DOHH2 (cell line): ENCODE measurements around the gene ZNF573.

ENCODE experiments used
- H3F3A ChIP-seq: fragments of 200-600 bp; sonication (generic), shearing (Covaris generic); 2 replicates; pipeline ENCODE4 v1.6.0; 2016; ENCODE audit warnings: antibody characterized with exemption, mild to moderate bottlenecking; ENCODE audit not compliant: control insufficient read depth, insufficient read depth
- H3K27ac ChIP-seq: fragments of 200-600 bp; sonication (generic); 2 replicates; pipeline ENCODE4 v1.5.1; 2014; ENCODE audit warnings: low read depth, mild to moderate bottlenecking, low read length, moderate library complexity
- H3K27me3 ChIP-seq: fragments of 200-600 bp; sonication (generic); 2 replicates; pipeline ENCODE4 v1.6.1; 2014; ENCODE audit warnings: mild to moderate bottlenecking, low read length, mixed read lengths; ENCODE audit not compliant: control insufficient read depth
- H3K36me3 ChIP-seq: fragments of 200-600 bp; sonication (generic); 2 replicates; pipeline ENCODE4 v1.6.1; 2014; ENCODE audit warnings: mild to moderate bottlenecking, low read length, moderate library complexity, mixed read lengths; ENCODE audit not compliant: control insufficient read depth
- H3K4me1 ChIP-seq: fragments of 200-600 bp; sonication (generic); 2 replicates; pipeline ENCODE4 v1.6.1; 2014; ENCODE audit warnings: mild to moderate bottlenecking, low read length, mixed read lengths; ENCODE audit not compliant: control insufficient read depth
- H3K4me2 ChIP-seq: fragments of 200-600 bp; sonication (generic); 2 replicates; pipeline ENCODE4 v1.6.0; 2014; ENCODE audit warnings: mild to moderate bottlenecking, low read length, moderate library complexity
- H3K4me3 ChIP-seq: fragments of 200-600 bp; sonication (generic); 2 replicates; pipeline ENCODE4 v1.5.1; 2014; ENCODE audit warnings: mild to moderate bottlenecking, low read length, mixed read lengths
- H3K79me2 ChIP-seq: fragments of 200-600 bp; sonication (generic); 2 replicates; pipeline ENCODE4 v1.6.1; 2014; ENCODE audit warnings: mild to moderate bottlenecking, low read length, mixed read lengths; ENCODE audit not compliant: control insufficient read depth
- H3K9me2 ChIP-seq: fragments of 200-600 bp; sonication (generic); replicated peaks from 2 replicates; pipeline ENCODE4 v1.6.1; 2014; ENCODE audit warnings: mild to moderate bottlenecking, low read length, mixed read lengths; ENCODE audit not compliant: control insufficient read depth
- H3K9me3 ChIP-seq: fragments of 200-600 bp; sonication (generic); 2 replicates; pipeline ENCODE4 v1.6.1; 2014; ENCODE audit warnings: antibody characterized with exemption, low read length, mixed read lengths; ENCODE audit not compliant: control insufficient read depth, insufficient read depth
- H4K20me1 ChIP-seq: fragments of 200-600 bp; sonication (generic); 2 replicates; pipeline ENCODE4 v1.6.0; 2014; ENCODE audit warnings: low read depth, mild to moderate bottlenecking, antibody characterized with exemption, low read length, moderate library complexity; ENCODE audit not compliant: control insufficient read depth, insufficient read depth
- EZH2phosphoT487 ChIP-seq: fragments of 200-600 bp; sonication (generic); IDR thresholded peaks from 2 replicates; pipeline ENCODE4 v1.6.1; 2017; ENCODE audit warnings: borderline replicate concordance, mild to moderate bottlenecking, antibody characterized with exemption, low read length, moderate library complexity, mixed read lengths
- TF ChIP-seq, protein P1 (sequence below): fragments of 200-600 bp; sonication (generic); IDR thresholded peaks from one replicate; pipeline ENCODE4 v1.5.1; 2014; ENCODE audit warnings: antibody characterized with exemption, mild to moderate bottlenecking, low read depth, low read length; ENCODE audit not compliant: poor library complexity, severe bottlenecking

Gene ZNF573

DNA sequence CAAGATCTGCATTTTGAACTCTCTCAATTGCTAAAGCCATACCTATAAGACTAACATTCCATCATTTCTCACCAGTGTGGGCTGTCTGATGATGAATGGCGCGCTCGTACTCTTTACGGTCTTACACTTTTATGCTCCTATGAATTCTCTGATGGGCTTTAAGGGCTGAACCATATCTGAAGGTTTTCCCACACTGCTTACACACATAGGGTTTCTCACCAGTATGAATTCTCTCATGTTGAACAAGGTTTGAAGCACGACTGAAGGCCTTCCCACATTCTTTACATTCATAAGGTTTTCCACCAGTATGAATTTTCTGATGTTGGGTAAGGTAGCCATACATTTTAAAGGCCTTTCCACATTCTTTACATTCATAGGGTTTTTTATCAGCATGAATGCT, 41.0 kb downstream of the ZNF573 start:
- Histone ChIP-seq H3K27me3 (no peaks in the 10 kb centered on the region), H4K20me1 (no peaks in the 10 kb centered on the region), H3K9me3 (peaks cover 17% of the 10 kb centered on the region; the same call in 1 of the 2 replicates), H3K27ac (no peak overlapping the region), H3K79me2 (no peaks in the 10 kb centered on the region), H3K4me2 (no peak overlapping the region), H3K9me2 (no peaks in the 10 kb centered on the region), H3K36me3 (peaks cover 13% of the 10 kb centered on the region), H3K4me3 (no peak overlapping the region), H3F3A (no peaks in the 10 kb centered on the region), H3K4me1 (no peaks in the 10 kb centered on the region)
- no peak for TF ChIP-seq EZH2phosphoT487
- TF ChIP-seq, protein P1, sequence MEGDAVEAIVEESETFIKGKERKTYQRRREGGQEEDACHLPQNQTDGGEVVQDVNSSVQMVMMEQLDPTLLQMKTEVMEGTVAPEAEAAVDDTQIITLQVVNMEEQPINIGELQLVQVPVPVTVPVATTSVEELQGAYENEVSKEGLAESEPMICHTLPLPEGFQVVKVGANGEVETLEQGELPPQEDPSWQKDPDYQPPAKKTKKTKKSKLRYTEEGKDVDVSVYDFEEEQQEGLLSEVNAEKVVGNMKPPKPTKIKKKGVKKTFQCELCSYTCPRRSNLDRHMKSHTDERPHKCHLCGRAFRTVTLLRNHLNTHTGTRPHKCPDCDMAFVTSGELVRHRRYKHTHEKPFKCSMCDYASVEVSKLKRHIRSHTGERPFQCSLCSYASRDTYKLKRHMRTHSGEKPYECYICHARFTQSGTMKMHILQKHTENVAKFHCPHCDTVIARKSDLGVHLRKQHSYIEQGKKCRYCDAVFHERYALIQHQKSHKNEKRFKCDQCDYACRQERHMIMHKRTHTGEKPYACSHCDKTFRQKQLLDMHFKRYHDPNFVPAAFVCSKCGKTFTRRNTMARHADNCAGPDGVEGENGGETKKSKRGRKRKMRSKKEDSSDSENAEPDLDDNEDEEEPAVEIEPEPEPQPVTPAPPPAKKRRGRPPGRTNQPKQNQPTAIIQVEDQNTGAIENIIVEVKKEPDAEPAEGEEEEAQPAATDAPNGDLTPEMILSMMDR, result no peak

DNA sequence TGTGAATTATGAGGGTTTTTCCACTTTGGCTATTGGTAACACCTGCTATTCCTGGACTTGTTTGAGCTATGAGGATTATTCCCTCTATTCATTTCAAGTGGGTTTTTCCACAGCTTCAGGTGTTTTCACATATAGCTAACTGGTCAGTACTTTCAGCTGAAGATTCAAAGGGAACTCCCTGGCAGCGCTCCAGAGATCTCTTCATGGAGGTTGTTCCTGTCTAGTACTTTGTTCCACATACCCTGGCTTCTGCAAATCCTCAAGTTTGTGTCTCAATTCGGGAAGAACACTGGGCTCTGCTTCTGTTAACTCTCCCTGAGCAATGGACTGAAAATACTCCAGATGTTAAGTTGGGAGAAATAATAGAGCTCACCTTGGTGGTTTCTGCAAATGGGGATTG, 54.2 kb downstream of the ZNF573 start:
- TF ChIP-seq, protein P1, result no peak
- TF ChIP-seq EZH2phosphoT487, result no peak
- no peak overlapping the region for H3K4me2 ChIP-seq
- no peaks in the 10 kb centered on the region for H4K20me1 ChIP-seq

DNA sequence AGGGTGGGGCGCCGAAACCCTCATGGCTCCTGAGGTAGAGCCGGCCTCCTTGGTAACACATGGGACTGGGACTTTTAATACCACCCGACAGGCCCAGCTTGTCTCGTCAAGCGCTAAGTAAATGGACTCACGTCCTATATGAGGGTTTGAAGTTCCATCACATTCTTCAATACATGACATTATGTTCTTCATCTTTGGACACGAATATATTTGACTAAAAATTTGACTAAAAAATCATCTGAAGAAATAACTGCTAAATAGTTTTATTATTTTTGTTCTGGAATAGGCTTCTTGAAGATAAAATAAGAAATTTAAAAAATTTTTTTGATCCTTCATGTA, 59.5 kb downstream of the ZNF573 start:
- H3F3A ChIP-seq, result no peaks in the 10 kb centered on the region
- H3K9me2 ChIP-seq, result no peaks in the 10 kb centered on the region
- peaks cover 23% of the 10 kb centered on the region for H3K79me2 ChIP-seq
- H3K4me2 ChIP-seq, result peak overlapping the region; percentile 96
- no peak for TF ChIP-seq EZH2phosphoT487
- TF ChIP-seq, protein P1, result peak; percentile 9
- H3K9me3 ChIP-seq, result no peaks in the 10 kb centered on the region
- H3K27ac ChIP-seq, result no peak overlapping the region
- H4K20me1 ChIP-seq, result no peaks in the 10 kb centered on the region
- H3K27me3 ChIP-seq, result no peaks in the 10 kb centered on the region
- peaks cover 15% of the 10 kb centered on the region for H3K36me3 ChIP-seq
- peak overlapping the region; percentile 98 for H3K4me3 ChIP-seq
- H3K4me1 ChIP-seq, result peaks cover 12% of the 10 kb centered on the region

More for the DNA sequence above, 54.2 kb downstream of the ZNF573 start:
- Histone ChIP-seq H3K27ac (no peak overlapping the region), H3K9me3 (no peaks in the 10 kb centered on the region), H3K27me3 (no peaks in the 10 kb centered on the region), H3K4me1 (no peaks in the 10 kb centered on the region), H3K9me2 (no peaks in the 10 kb centered on the region), H3K79me2 (no peaks in the 10 kb centered on the region), H3F3A (no peaks in the 10 kb centered on the region), H3K4me3 (no peak overlapping the region), H3K36me3 (no peaks in the 10 kb centered on the region)
